Thyroid gland (tissue), 4 donors: ENCODE measurements around the gene ACKR4. TPM values are rescaled to one million over a fixed set of nuclear protein-coding genes. Genes with fewer than 3 reads are reported as not detected.

ENCODE experiments used
- total RNA-seq, 4 donors: library from RNA; depleted of rRNA; stranded (reverse); fragments of >200 nt; gene quantifications; one replicate each; pipeline ENCODE4 v1.2.3, GENCODE V29; 2016

The ACKR4 gene
- total RNA-seq, 4 donors from 2014 or later: 1.8 to 4.6 (median 2.1) TPM; not detected in 1

Other genes starting within 250 kb of the ACKR4 start
- gene DNAJC13, start 179.8 kb upstream of the ACKR4 start, total RNA-seq: 10 to 100 TPM; 47.3 to 56.6 (median 50.4) TPM
- 10 to 100 TPM; 34.9 to 42.6 (median 42.3) TPM for gene ACAD11, start 62.5 kb downstream of the ACKR4 start, total RNA-seq
- 10 to 100 TPM; 56.3 to 74.4 (median 61.5) TPM for gene UBA5, start 63.1 kb downstream of the ACKR4 start, total RNA-seq
- 10 to 100 TPM; 34.4 to 74.8 (median 63.9) TPM for gene NPHP3, start 125.1 kb downstream of the ACKR4 start, total RNA-seq